ENCODE results near the gene PAX4.

DNA sequence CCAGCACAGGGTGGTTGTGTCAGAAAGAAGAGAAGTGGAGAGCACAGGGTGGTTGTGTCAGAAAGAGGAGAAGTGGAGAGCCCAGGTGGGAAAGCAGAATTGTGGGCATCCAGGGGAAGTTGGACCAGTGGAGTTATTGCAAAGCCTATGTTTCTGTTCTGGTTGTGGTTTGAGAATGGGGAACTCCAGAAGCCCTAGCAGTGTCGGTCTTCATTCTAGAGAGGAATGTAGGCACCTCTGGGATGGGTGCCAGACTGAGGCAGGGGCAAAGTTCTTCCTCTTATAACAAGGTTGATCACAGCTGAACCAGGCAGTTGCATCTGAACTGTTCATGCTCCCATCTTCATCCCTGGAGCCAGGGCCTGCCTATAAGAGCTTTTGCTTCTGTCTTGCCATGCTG, 23.5 kb downstream of the PAX4 start:
- TF ChIP-seq, protein P1, sequence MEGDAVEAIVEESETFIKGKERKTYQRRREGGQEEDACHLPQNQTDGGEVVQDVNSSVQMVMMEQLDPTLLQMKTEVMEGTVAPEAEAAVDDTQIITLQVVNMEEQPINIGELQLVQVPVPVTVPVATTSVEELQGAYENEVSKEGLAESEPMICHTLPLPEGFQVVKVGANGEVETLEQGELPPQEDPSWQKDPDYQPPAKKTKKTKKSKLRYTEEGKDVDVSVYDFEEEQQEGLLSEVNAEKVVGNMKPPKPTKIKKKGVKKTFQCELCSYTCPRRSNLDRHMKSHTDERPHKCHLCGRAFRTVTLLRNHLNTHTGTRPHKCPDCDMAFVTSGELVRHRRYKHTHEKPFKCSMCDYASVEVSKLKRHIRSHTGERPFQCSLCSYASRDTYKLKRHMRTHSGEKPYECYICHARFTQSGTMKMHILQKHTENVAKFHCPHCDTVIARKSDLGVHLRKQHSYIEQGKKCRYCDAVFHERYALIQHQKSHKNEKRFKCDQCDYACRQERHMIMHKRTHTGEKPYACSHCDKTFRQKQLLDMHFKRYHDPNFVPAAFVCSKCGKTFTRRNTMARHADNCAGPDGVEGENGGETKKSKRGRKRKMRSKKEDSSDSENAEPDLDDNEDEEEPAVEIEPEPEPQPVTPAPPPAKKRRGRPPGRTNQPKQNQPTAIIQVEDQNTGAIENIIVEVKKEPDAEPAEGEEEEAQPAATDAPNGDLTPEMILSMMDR (IDR thresholded peaks at IDR 0.05) = no peak
- TF ChIP-seq EZH2 (IDR thresholded peaks at IDR 0.05) = no peak

All from neural progenitor cell (in vitro differentiated cells).